Activated CD4-positive, alpha-beta T cell treated with anti-CD3 and anti-CD28 coated beads, Interleukin-2, amount 50 U/mL, for 4 hours (primary cell): ENCODE measurements around the gene EPS8L1.
"Not testable (repeated sequence)": the region's sequence is repeated elsewhere in the genome, so short reads cannot be mapped to it uniquely, and the experiment has no call there.

Experiments used
- DNase-seq, 2 experiments: peaks; one replicate each; pipeline ENCODE4 v3.0.0-alpha.2; 2020

Gene EPS8L1

GRCh38 chr19:55096061-55096701, 20.5 kb downstream of the EPS8L1 start:
- DNase-seq: no peak

- no peak for DNase-seq
These were observed 22.4 kb downstream of the EPS8L1 start for GRCh38 chr19:55097864-55098715.

GRCh38 chr19:55098716-55099556, 23.3 kb downstream of the EPS8L1 start:
- DNase-seq: no peak

- no peak for DNase-seq
These were observed 24.2 kb downstream of the EPS8L1 start for GRCh38 chr19:55099557-55100506.

GRCh38 chr19:55101261-55101660, 25.6 kb downstream of the EPS8L1 start:
- no peak for DNase-seq

- DNase-seq: no peak
These were observed 27.5 kb downstream of the EPS8L1 start for GRCh38 chr19:55103190-55103589.

GRCh38 chr19:55105237-55105636, 29.6 kb downstream of the EPS8L1 start:
- DNase-seq: no peak

GRCh38 chr19:55106591-55106990, 30.9 kb downstream of the EPS8L1 start:
- no peak for DNase-seq

GRCh38 chr19:55107252-55107651, 31.6 kb downstream of the EPS8L1 start:
- not testable (repeated sequence) for DNase-seq

GRCh38 chr19:55109527-55110291, 34.0 kb downstream of the EPS8L1 start:
- no peak for DNase-seq

- no peak for DNase-seq
These were observed 35.7 kb downstream of the EPS8L1 start for GRCh38 chr19:55111238-55111831.

GRCh38 chr19:55112246-55112776, 36.6 kb downstream of the EPS8L1 start:
- DNase-seq: no peak

GRCh38 chr19:55112777-55113569, 37.3 kb downstream of the EPS8L1 start:
- DNase-seq: no peak

GRCh38 chr19:55113570-55114039, 37.9 kb downstream of the EPS8L1 start:
- DNase-seq: no peak

- DNase-seq: no peak
These were observed 39.0 kb downstream of the EPS8L1 start for GRCh38 chr19:55114566-55115145.

- DNase-seq: no peak
These were observed 39.9 kb downstream of the EPS8L1 start for GRCh38 chr19:55115446-55116065.

- DNase-seq: peak; percentile 26 to 34
These were observed 40.7 kb downstream of the EPS8L1 start for GRCh38 chr19:55116232-55116858.
